PC-9 (cell line): ENCODE results near the gene ADISSP. TPM values are rescaled to one million over a fixed set of nuclear protein-coding genes. Genes with fewer than 3 reads are reported as not detected.

Experiments
- BruUV-seq: library from RNA; stranded (reverse); fragments of 400-500 nt; replicated peaks from 2 replicates; lab custom pipeline; 2021; lab: Mats Ljungman, UMichigan
- CTCF ChIA-PET: fragments of 300-600 bp; sonication (Branson Sonifier 250); formaldehyde crosslinking; loops from one replicate; lab custom pipeline; 2022; ENCODE audit warnings: antibody characterized with exemption; lab: Charles Lee
- POLR2A ChIA-PET: fragments of 300-600 bp; sonication (Branson Sonifier 250); formaldehyde crosslinking; loops from one replicate; lab custom pipeline; 2022; ENCODE audit warnings: antibody characterized with exemption; ENCODE audit not compliant: unreplicated experiment; lab: Charles Lee
- DNase-seq, 2 experiments: peaks; one replicate each; pipeline versions ENCODE4 v3.0.0 to v3.0.0-alpha.2; 2015 to 2022; ENCODE audit warnings: mixed read lengths in 1 of 2
- H2AFZ ChIP-seq: fragments of 200-600 bp; sonication (generic); 2 replicates; pipeline ENCODE4 v1.8.1; 2017; ENCODE audit warnings: antibody characterized with exemption
- H3F3A ChIP-seq: fragments of 200-600 bp; sonication (generic); 2 replicates; pipeline ENCODE4 v1.8.1; 2017; ENCODE audit warnings: antibody characterized with exemption, mild to moderate bottlenecking, low read depth; ENCODE audit not compliant: insufficient read depth
- H3K27ac ChIP-seq: fragments of 200-600 bp; sonication (generic); 2 replicates; pipeline ENCODE4 v1.6.1; 2016; ENCODE audit warnings: mixed run types
- H3K27me3 ChIP-seq: fragments of 200-600 bp; sonication (generic); 2 replicates; pipeline ENCODE4 v1.6.1; 2016; ENCODE audit warnings: low read depth, mixed run types; ENCODE audit not compliant: insufficient read depth
- H3K36me3 ChIP-seq: fragments of 200-600 bp; sonication (generic); 2 replicates; pipeline ENCODE4 v1.6.1; 2016; ENCODE audit warnings: low read depth, mixed run types
- H3K4me1 ChIP-seq: fragments of 200-600 bp; sonication (generic); replicated peaks from 2 replicates; pipeline ENCODE4 v1.6.1; 2016; ENCODE audit warnings: mixed run types; ENCODE audit not compliant: insufficient read depth
- H3K4me2 ChIP-seq: fragments of 200-600 bp; sonication (generic); 2 replicates; pipeline ENCODE4 v1.6.1; 2017; ENCODE audit warnings: mixed run types
- H3K4me3 ChIP-seq: fragments of 200-600 bp; sonication (generic); 2 replicates; pipeline ENCODE4 v1.6.1; 2016; ENCODE audit warnings: mixed run types
- H3K79me2 ChIP-seq: fragments of 200-600 bp; sonication (generic); 2 replicates; pipeline ENCODE4 v1.6.1; 2017; ENCODE audit warnings: low read depth, mixed run types
- H3K9me2 ChIP-seq: fragments of 200-600 bp; sonication (generic); 2 replicates; pipeline ENCODE4 v1.8.1; 2017; ENCODE audit warnings: mild to moderate bottlenecking; ENCODE audit not compliant: insufficient read depth
- H3K9me3 ChIP-seq: fragments of 200-600 bp; sonication (generic); 2 replicates; pipeline ENCODE4 v1.8.1; 2016; ENCODE audit warnings: low read depth; ENCODE audit not compliant: insufficient read depth
- H4K20me1 ChIP-seq: fragments of 200-600 bp; sonication (generic); 2 replicates; pipeline ENCODE4 v1.8.1; 2017; ENCODE audit not compliant: insufficient read depth
- EZH2 ChIP-seq: fragments of 200-600 bp; sonication (generic); IDR thresholded peaks from 2 replicates; pipeline ENCODE4 v1.8.0; 2017; ENCODE audit warnings: antibody characterized with exemption, low read depth
- intact Hi-C: fragments of 100-400 bp; cut with micrococcal nuclease; formaldehyde crosslinking; loops from one replicate; pipeline ENCODE4 v1.10.0; 2022; ENCODE audit not compliant: unreplicated experiment
- total RNA-seq: library from RNA; stranded (reverse); gene quantifications from 2 replicates; pipeline ENCODE4 v1.2.3, GENCODE V29; 2021
- TF ChIP-seq, protein P1 (sequence below): fragments of 200-600 bp; sonication (generic); conservative IDR thresholded peaks from 2 replicates; pipeline ENCODE4 v1.6.1; 2017; ENCODE audit warnings: mixed run types, antibody characterized with exemption, mild to moderate bottlenecking, moderate library complexity

The ADISSP gene
- total RNA-seq, 1 experiment from 2014 or later, result 86.9 TPM

DNA sequence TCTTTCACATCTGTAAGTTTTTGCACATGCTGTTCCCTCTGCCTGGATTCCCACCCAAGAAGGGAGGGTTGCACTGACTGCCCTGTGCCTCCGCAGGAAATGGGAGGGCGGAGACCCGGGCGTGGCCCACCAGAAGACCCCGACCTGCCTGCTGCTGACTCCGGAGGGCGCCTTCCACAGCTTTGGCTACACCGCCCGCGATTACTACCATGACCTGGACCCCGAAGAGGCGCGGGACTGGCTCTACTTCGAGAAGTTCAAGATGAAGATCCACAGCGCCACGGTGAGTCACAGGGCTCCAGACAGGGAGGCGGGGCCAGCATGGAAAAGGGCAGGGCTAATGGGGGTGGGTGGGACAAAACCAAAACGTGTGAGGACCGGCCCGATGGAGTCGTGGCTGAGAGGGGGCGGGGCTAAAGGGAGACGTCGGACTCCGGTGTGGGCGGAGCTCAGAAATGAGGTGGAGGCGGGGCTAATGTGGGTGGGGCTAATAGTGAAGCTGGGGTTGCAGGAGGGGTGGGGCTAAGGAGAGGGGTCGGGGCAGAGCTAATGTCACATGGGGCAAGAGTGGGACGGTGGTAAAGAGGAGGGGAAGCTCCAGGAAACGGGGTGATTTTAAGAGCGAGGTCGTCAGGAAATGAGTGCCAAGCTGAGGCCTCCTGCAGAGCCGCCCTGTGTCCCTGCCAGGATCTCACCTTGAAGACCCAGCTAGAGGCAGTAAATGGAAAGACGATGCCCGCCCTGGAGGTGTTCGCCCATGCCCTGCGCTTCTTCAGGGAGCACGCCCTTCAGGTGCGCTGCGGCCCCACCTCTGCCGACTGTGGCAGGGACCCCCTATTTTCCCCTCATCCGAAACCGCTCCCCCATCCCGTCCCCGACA, 22.5 kb downstream of the ADISSP start:
- ChIA-PET CTCF (interaction anchor here (0.6 to 1.5 kb wide), 6 partner anchors 10 to 127 kb away, joined by 3 to 10 read pairs (median 4); partner anchors contain the start of gene ADISSP), POLR2A (interaction anchor here (0.6 kb wide), 4 partner anchors 15 to 1095 kb away, joined by 6 to 42 read pairs (median 14); no protein-coding TSS in a partner anchor)
- no peaks in the 10 kb centered on the region for H3K4me1 ChIP-seq
- no peaks in the 10 kb centered on the region for H3K27me3 ChIP-seq
- H3K9me2 ChIP-seq, result no peaks in the 10 kb centered on the region
- DNase-seq, result peak; percentile 70 to 89
- no peaks in the 10 kb centered on the region for H3K36me3 ChIP-seq
- TF ChIP-seq, protein P1, sequence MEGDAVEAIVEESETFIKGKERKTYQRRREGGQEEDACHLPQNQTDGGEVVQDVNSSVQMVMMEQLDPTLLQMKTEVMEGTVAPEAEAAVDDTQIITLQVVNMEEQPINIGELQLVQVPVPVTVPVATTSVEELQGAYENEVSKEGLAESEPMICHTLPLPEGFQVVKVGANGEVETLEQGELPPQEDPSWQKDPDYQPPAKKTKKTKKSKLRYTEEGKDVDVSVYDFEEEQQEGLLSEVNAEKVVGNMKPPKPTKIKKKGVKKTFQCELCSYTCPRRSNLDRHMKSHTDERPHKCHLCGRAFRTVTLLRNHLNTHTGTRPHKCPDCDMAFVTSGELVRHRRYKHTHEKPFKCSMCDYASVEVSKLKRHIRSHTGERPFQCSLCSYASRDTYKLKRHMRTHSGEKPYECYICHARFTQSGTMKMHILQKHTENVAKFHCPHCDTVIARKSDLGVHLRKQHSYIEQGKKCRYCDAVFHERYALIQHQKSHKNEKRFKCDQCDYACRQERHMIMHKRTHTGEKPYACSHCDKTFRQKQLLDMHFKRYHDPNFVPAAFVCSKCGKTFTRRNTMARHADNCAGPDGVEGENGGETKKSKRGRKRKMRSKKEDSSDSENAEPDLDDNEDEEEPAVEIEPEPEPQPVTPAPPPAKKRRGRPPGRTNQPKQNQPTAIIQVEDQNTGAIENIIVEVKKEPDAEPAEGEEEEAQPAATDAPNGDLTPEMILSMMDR, result no peak
- TF ChIP-seq EZH2, result no peak
- H2AFZ ChIP-seq, result no peak overlapping the region
- H4K20me1 ChIP-seq, result no peaks in the 10 kb centered on the region
- no peak overlapping the region for H3K27ac ChIP-seq
- no TSS peak for BruUV-seq
- H3K4me2 ChIP-seq, result peak overlapping the region; percentile 74
- H3K79me2 ChIP-seq, result no peaks in the 10 kb centered on the region
- no peaks in the 10 kb centered on the region for H3K9me3 ChIP-seq
- intact Hi-C loops, result no loop called here
- H3F3A ChIP-seq, result peaks cover 10% of the 10 kb centered on the region; the same call in 1 of the 2 replicates
- H3K4me3 ChIP-seq, result peak overlapping the region; percentile 37; the same call in 1 of the 2 replicates

DNA sequence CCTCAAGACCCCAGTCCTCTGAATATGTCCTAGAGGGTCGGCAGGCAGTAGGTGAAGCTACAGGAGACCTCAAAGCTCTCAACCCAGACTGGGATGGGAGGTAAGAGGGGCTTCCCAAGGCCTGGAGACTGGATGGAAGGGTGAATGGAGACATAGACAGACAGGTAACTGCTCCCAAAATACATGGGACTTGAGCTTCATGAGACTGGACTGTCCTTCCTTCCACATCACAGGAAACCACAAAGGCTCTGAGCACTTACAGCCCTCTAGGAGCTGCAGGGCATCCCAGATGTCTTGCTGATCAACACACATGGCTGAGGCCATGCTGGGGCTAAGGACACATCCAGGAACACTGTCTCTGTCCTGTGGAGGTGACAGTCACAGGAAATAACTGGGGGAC, 23.5 kb downstream of the ADISSP start:
- no peaks in the 10 kb centered on the region for H4K20me1 ChIP-seq
- TF ChIP-seq EZH2, result no peak
- TF ChIP-seq, protein P1, result no peak
- H3F3A ChIP-seq, result peaks cover 10% of the 10 kb centered on the region; the same call in 1 of the 2 replicates
- no peak for DNase-seq
- no peak overlapping the region for H3K27ac ChIP-seq
- ChIA-PET CTCF (interaction anchor here (1.0 to 1.5 kb wide), 2 partner anchors 11 to 283 kb away, joined by 4 to 10 read pairs; no protein-coding TSS in a partner anchor), POLR2A (no interaction called here)
- no peaks in the 10 kb centered on the region for H3K36me3 ChIP-seq
- no peak overlapping the region for H3K4me3 ChIP-seq
- H2AFZ ChIP-seq, result no peak overlapping the region
- no peaks in the 10 kb centered on the region for H3K9me3 ChIP-seq
- no peaks in the 10 kb centered on the region for H3K4me1 ChIP-seq
- no TSS peak for BruUV-seq
- H3K79me2 ChIP-seq, result no peaks in the 10 kb centered on the region
- no peaks in the 10 kb centered on the region for H3K9me2 ChIP-seq
- no peaks in the 10 kb centered on the region for H3K27me3 ChIP-seq
- H3K4me2 ChIP-seq, result no peak overlapping the region
- intact Hi-C loops, result no loop called here

DNA sequence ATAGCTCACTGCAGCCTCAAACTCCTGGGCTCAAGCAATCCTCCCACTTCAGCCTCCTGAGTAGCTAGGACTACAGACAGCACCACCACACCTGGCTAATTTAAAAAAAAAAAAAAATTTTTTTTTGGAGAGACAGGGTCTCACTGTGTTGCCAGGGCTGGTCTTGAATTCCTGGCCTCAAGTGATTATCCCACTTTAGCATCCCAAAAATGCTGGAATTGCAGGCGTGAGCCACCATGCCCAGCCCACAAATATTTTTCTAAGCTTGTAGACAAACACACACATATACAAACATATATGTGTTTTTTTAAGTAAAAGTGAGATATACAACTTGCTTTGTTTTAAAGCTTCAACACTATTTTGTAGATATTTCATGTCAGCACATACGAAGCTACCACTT, 24.3 kb downstream of the ADISSP start:
- H3K9me3 ChIP-seq, result no peaks in the 10 kb centered on the region
- no peak overlapping the region for H3K27ac ChIP-seq
- no peaks in the 10 kb centered on the region for H4K20me1 ChIP-seq
- H3K4me3 ChIP-seq, result no peak overlapping the region
- TF ChIP-seq, protein P1, result no peak
- no peak for TF ChIP-seq EZH2
- POLR2A ChIA-PET, result interaction anchor here (0.7 kb wide), 2 partner anchors 102 to 137 kb away, joined by 7 to 13 read pairs; no protein-coding TSS in a partner anchor
- no peaks in the 10 kb centered on the region for H3K27me3 ChIP-seq
- no TSS peak for BruUV-seq
- no peak overlapping the region for H3K4me2 ChIP-seq
- H3K9me2 ChIP-seq, result no peaks in the 10 kb centered on the region
- no peaks in the 10 kb centered on the region for H3K36me3 ChIP-seq
- no peaks in the 10 kb centered on the region for H3K79me2 ChIP-seq
- H3F3A ChIP-seq, result peaks cover 10% of the 10 kb centered on the region; the same call in 1 of the 2 replicates
- CTCF ChIA-PET, result interaction anchor here (1.0 to 1.5 kb wide), 2 partner anchors 12 to 283 kb away, joined by 4 to 10 read pairs; no protein-coding TSS in a partner anchor
- intact Hi-C loops, result no loop called here
- DNase-seq, result no peak
- H3K4me1 ChIP-seq, result no peaks in the 10 kb centered on the region
- no peak overlapping the region for H2AFZ ChIP-seq
